Stimulated activated CD4-positive, alpha-beta T cell treated with anti-CD3 and anti-CD28 coated beads, Interleukin-15, amount 100 ng/mL, for 24 hours (primary cell): ENCODE data around the gene TRAF3IP3.

Experiments
- DNase-seq: peaks from one replicate; pipeline ENCODE4 v3.0.0-alpha.2; 2020

Gene TRAF3IP3

GRCh38 chr1:209803568-209803967, 47.7 kb downstream of the TRAF3IP3 start:
- DNase-seq = no peak

GRCh38 chr1:209805341-209805781, 49.5 kb downstream of the TRAF3IP3 start:
- no peak for DNase-seq

GRCh38 chr1:209805875-209806760, 50.3 kb downstream of the TRAF3IP3 start, which contains the start of gene IRF6:
TSS of gene IRF6 (minus strand) at chr1:209806142. CDS start at chr1:209801413, 4,729 bp downstream.
- peak; percentile 73 for DNase-seq

- no peak for DNase-seq
Measured at GRCh38 chr1:209807509-209807908, 51.7 kb downstream of the TRAF3IP3 start.

GRCh38 chr1:209808059-209808581, 52.3 kb downstream of the TRAF3IP3 start:
- no peak for DNase-seq

- no peak for DNase-seq
Measured at GRCh38 chr1:209809611-209810010, 53.8 kb downstream of the TRAF3IP3 start.

- no peak for DNase-seq
Measured at GRCh38 chr1:209810783-209811182, 54.9 kb downstream of the TRAF3IP3 start.

- no peak for DNase-seq
Measured at GRCh38 chr1:209813902-209814301, 58.0 kb downstream of the TRAF3IP3 start.

GRCh38 chr1:209815490-209815889, 59.6 kb downstream of the TRAF3IP3 start:
- no peak for DNase-seq

GRCh38 chr1:209815931-209816341, 60.1 kb downstream of the TRAF3IP3 start:
- DNase-seq = no peak

- DNase-seq = no peak
Measured at GRCh38 chr1:209816923-209817322, 61.1 kb downstream of the TRAF3IP3 start.

- no peak for DNase-seq
Measured at GRCh38 chr1:209817691-209818090, 61.8 kb downstream of the TRAF3IP3 start.

- DNase-seq = no peak
Measured at GRCh38 chr1:209819058-209819457, 63.2 kb downstream of the TRAF3IP3 start.

GRCh38 chr1:209820986-209821385, 65.1 kb downstream of the TRAF3IP3 start:
- DNase-seq = no peak

- DNase-seq = no peak
Measured at GRCh38 chr1:209822706-209823105, 66.9 kb downstream of the TRAF3IP3 start.

- no peak for DNase-seq
Measured at GRCh38 chr1:209823143-209824041, 67.5 kb downstream of the TRAF3IP3 start.

- no peak for DNase-seq
Measured at GRCh38 chr1:209825591-209826434, 70.0 kb downstream of the TRAF3IP3 start.

- DNase-seq = peak; percentile 95
Measured at GRCh38 chr1:209827384-209828262, 71.8 kb downstream of the TRAF3IP3 start, which contains the start of gene UTP25. TSS of gene UTP25 (plus strand) at chr1:209827972. CDS start at chr1:209828064, 92 bp downstream.

- DNase-seq = no peak
Measured at GRCh38 chr1:209829716-209830115, 73.9 kb downstream of the TRAF3IP3 start.

- no peak for DNase-seq
Measured at GRCh38 chr1:209830722-209831121, 74.9 kb downstream of the TRAF3IP3 start.

GRCh38 chr1:209831615-209832014, 75.8 kb downstream of the TRAF3IP3 start:
- no peak for DNase-seq
